Panc1 (cell line): ENCODE results near the gene SSR3.

Source experiments
- CTCF ChIP-seq: fragments of 450-650 bp; IDR thresholded peaks from 2 replicates; pipeline ENCODE4 v1.5.1; 2017; ENCODE audit warnings: mild to moderate bottlenecking
- POLR2AphosphoS5 ChIP-seq: IDR thresholded peaks from 2 replicates; pipeline ENCODE4 v1.6.1; 2012; ENCODE audit warnings: mild to moderate bottlenecking, low read depth, low read length, moderate library complexity
- TF ChIP-seq, protein P1 (sequence below), 2 experiments: IDR thresholded peaks; 2 replicates each; pipeline ENCODE4 v1.6.1; 2011 to 2012; ENCODE audit warnings: low read depth in 2 of 2, control low read depth in 1 of 2, low read length in 1 of 2, mild to moderate bottlenecking in 1 of 2, moderate library complexity in 1 of 2; ENCODE audit not compliant: insufficient read depth in 1 of 2

GRCh38 chr3:156586905-156587759, 32.2 kb upstream of the SSR3 start:
- no peak for TF ChIP-seq POLR2AphosphoS5
- no peak for TF ChIP-seq CTCF
- TF ChIP-seq, protein P1, sequence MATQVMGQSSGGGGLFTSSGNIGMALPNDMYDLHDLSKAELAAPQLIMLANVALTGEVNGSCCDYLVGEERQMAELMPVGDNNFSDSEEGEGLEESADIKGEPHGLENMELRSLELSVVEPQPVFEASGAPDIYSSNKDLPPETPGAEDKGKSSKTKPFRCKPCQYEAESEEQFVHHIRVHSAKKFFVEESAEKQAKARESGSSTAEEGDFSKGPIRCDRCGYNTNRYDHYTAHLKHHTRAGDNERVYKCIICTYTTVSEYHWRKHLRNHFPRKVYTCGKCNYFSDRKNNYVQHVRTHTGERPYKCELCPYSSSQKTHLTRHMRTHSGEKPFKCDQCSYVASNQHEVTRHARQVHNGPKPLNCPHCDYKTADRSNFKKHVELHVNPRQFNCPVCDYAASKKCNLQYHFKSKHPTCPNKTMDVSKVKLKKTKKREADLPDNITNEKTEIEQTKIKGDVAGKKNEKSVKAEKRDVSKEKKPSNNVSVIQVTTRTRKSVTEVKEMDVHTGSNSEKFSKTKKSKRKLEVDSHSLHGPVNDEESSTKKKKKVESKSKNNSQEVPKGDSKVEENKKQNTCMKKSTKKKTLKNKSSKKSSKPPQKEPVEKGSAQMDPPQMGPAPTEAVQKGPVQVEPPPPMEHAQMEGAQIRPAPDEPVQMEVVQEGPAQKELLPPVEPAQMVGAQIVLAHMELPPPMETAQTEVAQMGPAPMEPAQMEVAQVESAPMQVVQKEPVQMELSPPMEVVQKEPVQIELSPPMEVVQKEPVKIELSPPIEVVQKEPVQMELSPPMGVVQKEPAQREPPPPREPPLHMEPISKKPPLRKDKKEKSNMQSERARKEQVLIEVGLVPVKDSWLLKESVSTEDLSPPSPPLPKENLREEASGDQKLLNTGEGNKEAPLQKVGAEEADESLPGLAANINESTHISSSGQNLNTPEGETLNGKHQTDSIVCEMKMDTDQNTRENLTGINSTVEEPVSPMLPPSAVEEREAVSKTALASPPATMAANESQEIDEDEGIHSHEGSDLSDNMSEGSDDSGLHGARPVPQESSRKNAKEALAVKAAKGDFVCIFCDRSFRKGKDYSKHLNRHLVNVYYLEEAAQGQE (IDR thresholded peaks at IDR 0.05; ENCODE audit: insufficient read depth in 1 of 2, low read depth in 2 of 2, low read length in 1 of 2): no peak
